Activated naive CD8-positive, alpha-beta T cell treated with anti-CD3 and anti-CD28 coated beads, Interleukin-2, amount 50 U/mL, for 24 hours (primary cell): ENCODE measurements around the gene SLC6A19.

ENCODE experiments used
- ATAC-seq: fragments of 150-1000 bp; cut with Tn5 transposase; one replicate; pipeline ENCODE4 v1.10.0; 2021
- DNase-seq: peaks from one replicate; pipeline ENCODE4 v3.0.0; 2021
- H3K27ac Mint-ChIP-seq: one replicate; pipeline ENCODE4 v1.8.0; 2021; ENCODE audit warnings: mild to moderate bottlenecking, mixed read lengths
- H3K27me3 Mint-ChIP-seq: one replicate; pipeline ENCODE4 v1.8.0; 2021; ENCODE audit warnings: mixed read lengths
- H3K36me3 Mint-ChIP-seq: one replicate; pipeline ENCODE4 v1.8.0; 2021; ENCODE audit warnings: low read depth, mixed read lengths
- H3K4me1 Mint-ChIP-seq: one replicate; pipeline ENCODE4 v1.8.0; 2021; ENCODE audit warnings: mixed read lengths
- H3K4me3 Mint-ChIP-seq: one replicate; pipeline ENCODE4 v1.8.0; 2021; ENCODE audit warnings: mild to moderate bottlenecking, moderate library complexity, mixed read lengths
- H3K9me3 Mint-ChIP-seq: one replicate; pipeline ENCODE4 v1.8.0; 2021; ENCODE audit warnings: mixed read lengths

Gene SLC6A19

GRCh38 chr5:1239505-1240251, 38.3 kb downstream of the SLC6A19 start:
- Mint-ChIP-seq H3K36me3 (peaks cover 2% of the 10 kb centered on the region), H3K4me3 (no peak overlapping the region), H3K27me3 (no peaks in the 10 kb centered on the region), H3K27ac (no peak overlapping the region), H3K4me1 (no peaks in the 10 kb centered on the region), H3K9me3 (peaks cover 6% of the 10 kb centered on the region)
- DNase-seq (no peak), ATAC-seq (no peak)

DNA sequence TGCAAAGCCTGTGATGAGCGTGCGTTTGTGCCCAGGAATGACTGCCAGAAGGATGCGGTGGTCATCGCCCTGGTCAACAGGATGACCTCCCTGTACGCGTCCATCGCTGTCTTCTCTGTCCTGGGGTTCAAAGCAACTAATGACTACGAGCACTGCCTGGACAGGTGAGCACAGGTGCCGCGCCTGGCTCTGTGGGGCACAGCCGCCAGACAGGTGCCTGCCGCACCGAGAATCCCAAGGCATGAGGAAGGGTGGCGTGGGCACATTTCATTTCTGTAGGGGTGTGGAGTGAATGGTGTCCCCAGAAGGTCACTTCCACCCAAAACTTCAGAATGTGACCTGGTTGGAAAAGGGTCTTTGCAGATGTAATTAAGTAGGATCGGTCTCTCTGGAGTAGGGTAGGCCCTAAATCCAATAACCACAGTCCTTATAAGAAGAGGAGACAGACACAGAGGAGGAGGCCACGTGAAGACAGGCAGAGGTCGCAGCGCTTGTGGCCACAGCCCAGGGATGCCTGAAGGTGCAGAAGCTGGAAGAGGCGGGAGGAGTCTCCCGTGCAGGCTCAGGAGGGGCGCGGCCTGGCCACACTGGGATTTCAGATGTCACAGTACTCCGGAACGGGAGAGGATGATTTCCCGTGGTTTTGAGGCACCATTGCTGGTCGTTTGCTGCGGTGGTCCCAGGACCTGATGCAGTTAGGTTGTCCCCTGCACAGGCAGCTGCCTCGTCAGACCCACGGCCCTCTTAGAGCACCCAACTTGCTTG, 39.3 kb downstream of the SLC6A19 start:
- no peak for DNase-seq
- Mint-ChIP-seq H3K4me1 (no peaks in the 10 kb centered on the region), H3K27ac (no peak overlapping the region), H3K36me3 (peaks cover 2% of the 10 kb centered on the region), H3K27me3 (no peaks in the 10 kb centered on the region), H3K4me3 (no peak overlapping the region), H3K9me3 (peaks cover 5% of the 10 kb centered on the region)
- ATAC-seq, result no peak

DNA sequence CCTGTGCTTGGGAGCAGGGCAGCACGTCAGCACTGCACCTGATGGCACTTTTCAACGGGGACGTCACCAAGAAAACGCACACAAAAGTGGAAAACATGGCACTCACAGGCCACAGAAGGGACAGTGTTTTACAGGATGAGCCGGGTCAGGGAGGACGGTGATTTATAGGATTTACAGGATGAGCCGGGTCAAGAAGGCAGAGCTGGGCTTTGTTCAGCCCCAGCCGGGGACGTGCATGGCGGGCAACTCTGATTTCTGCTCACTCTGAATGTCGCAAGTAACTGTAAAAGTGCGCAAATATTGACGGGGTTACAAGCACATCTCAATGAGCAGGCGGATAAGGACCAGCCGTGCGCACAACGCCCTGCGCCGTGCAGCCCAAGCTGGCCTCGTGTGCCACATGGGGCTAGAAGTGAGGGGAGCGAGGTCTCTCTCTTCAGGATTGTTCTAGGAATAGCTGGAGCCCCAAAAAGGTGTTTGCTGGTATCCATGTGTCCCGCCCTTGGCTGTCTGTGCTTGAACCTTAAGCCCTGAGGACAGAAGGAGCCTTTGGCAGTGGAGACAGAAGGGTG, 40.2 kb downstream of the SLC6A19 start:
- no peaks in the 10 kb centered on the region for H3K4me1 Mint-ChIP-seq
- ATAC-seq (no peak), DNase-seq (no peak)
- H3K4me3 Mint-ChIP-seq, result no peak overlapping the region
- no peak overlapping the region for H3K27ac Mint-ChIP-seq
- H3K27me3 Mint-ChIP-seq, result peaks cover 2% of the 10 kb centered on the region
- no peaks in the 10 kb centered on the region for H3K36me3 Mint-ChIP-seq
- H3K9me3 Mint-ChIP-seq, result no peaks in the 10 kb centered on the region

DNA sequence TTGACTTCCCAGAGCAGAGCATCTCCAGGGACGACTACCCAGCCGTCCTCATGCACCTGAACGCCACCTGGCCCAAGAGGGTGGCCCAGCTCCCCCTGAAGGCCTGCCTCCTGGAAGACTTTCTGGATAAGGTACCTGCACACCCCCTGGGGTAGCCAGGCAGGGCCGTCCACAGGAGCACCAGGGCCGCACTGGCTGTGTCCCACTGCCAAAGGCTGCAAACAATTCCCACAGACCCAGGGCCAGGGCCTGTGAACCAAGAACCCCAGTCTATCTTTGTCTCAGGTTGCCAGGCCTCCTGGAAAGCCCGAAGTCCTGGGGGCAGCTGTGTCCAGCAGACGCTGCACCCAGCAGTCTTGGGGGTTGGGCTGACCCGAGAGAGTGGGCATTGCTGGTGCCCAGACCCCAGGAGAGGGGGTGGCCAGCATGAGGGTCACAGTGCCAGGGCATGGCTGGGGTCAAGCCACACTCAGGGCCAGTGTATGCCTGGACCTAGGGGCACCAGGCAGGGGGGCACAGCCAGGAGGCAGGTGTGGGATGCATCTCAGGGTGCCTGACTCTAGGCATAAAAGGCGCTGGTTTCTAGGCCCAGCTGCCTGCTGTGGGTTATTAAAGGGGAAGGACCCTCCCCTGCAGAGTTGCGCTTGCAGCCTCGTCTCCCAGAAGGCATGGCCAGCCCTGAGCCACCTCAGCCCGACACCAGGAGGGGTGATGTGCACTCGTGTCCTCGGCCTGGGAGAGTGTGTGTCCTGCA, 41.5 kb downstream of the SLC6A19 start:
- Mint-ChIP-seq H3K27me3 (peaks cover 6% of the 10 kb centered on the region), H3K4me1 (no peaks in the 10 kb centered on the region), H3K4me3 (no peak overlapping the region), H3K36me3 (no peaks in the 10 kb centered on the region), H3K27ac (no peak overlapping the region), H3K9me3 (no peaks in the 10 kb centered on the region)
- DNase-seq, result no peak
- no peak for ATAC-seq

DNA sequence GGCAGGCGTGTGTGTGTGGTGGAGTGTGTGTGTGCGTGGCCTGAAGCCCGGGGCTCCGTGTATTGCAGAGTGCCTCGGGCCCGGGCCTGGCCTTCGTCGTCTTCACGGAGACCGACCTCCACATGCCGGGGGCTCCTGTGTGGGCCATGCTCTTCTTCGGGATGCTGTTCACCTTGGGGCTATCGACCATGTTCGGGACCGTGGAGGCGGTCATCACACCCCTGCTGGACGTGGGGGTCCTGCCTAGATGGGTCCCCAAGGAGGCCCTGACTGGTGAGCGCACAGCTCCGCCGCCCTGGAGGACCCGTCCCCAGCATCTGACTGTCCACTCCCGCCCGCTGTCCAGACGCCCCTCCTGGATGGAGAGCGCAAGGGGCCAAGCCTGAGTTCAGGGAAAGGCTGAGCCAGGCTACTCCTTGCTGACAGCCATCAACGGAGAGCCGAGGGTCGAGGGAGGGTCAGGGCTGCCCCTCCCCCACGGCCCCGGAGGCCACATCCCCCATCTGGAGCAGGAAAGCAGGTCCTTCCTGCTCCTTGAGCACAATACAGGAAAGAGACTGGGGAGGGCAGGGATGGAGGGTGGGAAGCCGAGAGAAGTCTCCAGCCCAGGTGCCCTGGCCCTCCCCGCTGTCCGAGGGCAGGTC, 42.2 kb downstream of the SLC6A19 start:
- DNase-seq, result no peak
- no peaks in the 10 kb centered on the region for H3K4me1 Mint-ChIP-seq
- H3K27me3 Mint-ChIP-seq, result peaks cover 6% of the 10 kb centered on the region
- no peak for ATAC-seq
- H3K4me3 Mint-ChIP-seq, result no peak overlapping the region
- no peak overlapping the region for H3K27ac Mint-ChIP-seq
- H3K36me3 Mint-ChIP-seq, result no peaks in the 10 kb centered on the region
- H3K9me3 Mint-ChIP-seq, result no peaks in the 10 kb centered on the region

- no peak for ATAC-seq
- Mint-ChIP-seq H3K27ac (no peak overlapping the region), H3K4me3 (no peak overlapping the region), H3K4me1 (no peaks in the 10 kb centered on the region), H3K36me3 (no peaks in the 10 kb centered on the region), H3K9me3 (no peaks in the 10 kb centered on the region), H3K27me3 (peaks cover 6% of the 10 kb centered on the region)
- DNase-seq, result no peak
Measured at GRCh38 chr5:1244255-1244654, 42.9 kb downstream of the SLC6A19 start.

- DNase-seq, result no peak
- H3K4me1 Mint-ChIP-seq, result no peaks in the 10 kb centered on the region
- no peak overlapping the region for H3K27ac Mint-ChIP-seq
- H3K36me3 Mint-ChIP-seq, result no peaks in the 10 kb centered on the region
- peaks cover 6% of the 10 kb centered on the region for H3K27me3 Mint-ChIP-seq
- H3K9me3 Mint-ChIP-seq, result no peaks in the 10 kb centered on the region
- ATAC-seq, result no peak
- H3K4me3 Mint-ChIP-seq, result no peak overlapping the region
Measured at GRCh38 chr5:1244976-1245375, 43.6 kb downstream of the SLC6A19 start.

DNA sequence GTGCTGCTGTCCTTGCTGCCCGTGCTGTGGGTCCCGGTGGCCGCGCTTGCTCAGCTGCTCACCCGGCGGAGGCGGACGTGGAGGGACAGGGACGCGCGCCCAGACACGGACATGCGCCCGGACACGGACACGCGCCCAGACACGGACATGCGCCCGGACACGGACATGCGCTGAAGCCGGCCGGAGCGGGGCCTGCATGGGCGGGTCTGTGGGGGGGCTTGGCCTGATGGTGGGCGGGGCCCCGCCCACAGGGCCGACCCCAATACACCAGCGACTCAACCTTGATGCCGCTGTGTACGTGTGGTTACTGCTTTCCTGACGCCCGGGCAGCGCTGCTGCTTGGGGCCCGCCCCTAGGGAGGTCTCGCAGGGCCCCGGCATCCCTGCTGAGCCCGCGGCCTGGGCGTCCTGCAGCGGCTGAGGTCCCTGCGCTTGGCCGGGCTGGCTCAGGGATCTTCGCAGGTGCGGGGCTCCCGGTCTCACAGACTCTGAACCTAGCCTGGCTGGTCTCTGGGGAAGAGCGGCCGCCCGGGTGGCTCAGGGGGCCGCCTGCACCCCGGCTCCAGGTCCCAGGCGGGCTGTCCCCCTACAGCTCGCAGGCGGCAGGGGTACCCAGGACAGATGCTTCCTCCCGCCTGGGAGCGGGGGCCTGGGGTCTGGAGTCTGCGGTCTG, 44.6 kb downstream of the SLC6A19 start:
- Mint-ChIP-seq H3K4me1 (no peaks in the 10 kb centered on the region), H3K27ac (no peak overlapping the region)

DNA sequence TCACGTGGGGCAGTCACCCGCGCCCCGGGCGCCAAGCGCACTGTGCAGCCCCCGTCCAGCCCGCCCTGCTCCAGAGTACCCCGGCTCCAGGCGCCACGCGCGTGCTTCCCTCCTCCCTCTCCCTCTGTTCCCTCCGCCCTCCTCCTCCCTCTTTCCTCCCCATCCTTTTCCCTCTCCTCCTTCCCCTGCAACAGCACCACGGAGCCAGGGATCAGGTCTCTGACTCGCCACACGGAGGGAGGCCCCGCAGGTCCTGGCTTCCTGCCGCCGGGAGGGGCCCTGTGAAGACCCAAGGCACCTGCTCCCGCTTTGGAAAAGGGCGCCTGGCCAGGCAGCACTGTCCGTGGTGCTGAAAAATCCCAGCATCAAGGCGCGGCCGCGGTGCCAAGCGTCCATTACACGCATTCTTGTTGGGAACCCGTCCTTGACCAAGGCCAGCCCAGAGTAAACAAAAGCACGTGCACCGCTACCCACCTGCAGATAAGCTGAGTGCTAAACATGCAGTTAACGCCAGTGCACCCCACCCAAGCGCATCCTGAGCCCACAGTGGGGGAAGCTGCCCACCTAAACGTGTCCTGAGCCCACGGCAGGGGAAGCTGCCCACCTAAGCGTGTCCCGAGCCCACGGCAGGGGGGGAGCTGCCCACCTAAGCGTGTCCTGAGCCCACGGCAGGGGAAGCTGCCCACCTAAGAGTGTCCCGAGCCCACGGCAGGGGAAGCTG, 45.5 kb downstream of the SLC6A19 start:
- ATAC-seq (no peak), DNase-seq (peak; percentile 27)
- Mint-ChIP-seq H3K4me1 (no peaks in the 10 kb centered on the region), H3K27me3 (peaks cover 6% of the 10 kb centered on the region), H3K9me3 (no peaks in the 10 kb centered on the region), H3K36me3 (no peaks in the 10 kb centered on the region), H3K27ac (no peak overlapping the region), H3K4me3 (no peak overlapping the region)

More for the DNA sequence above, 44.6 kb downstream of the SLC6A19 start:
- Mint-ChIP-seq H3K4me3 (no peak overlapping the region), H3K36me3 (no peaks in the 10 kb centered on the region), H3K27me3 (peaks cover 6% of the 10 kb centered on the region), H3K9me3 (no peaks in the 10 kb centered on the region)
- DNase-seq (no peak), ATAC-seq (no peak)

GRCh38 chr5:1247811-1248210, 46.4 kb downstream of the SLC6A19 start:
- no peaks in the 10 kb centered on the region for H3K4me1 Mint-ChIP-seq

GRCh38 chr5:1249366-1250280, 48.2 kb downstream of the SLC6A19 start:
- ATAC-seq (no peak), DNase-seq (no peak)
- Mint-ChIP-seq H3K27ac (no peak overlapping the region), H3K36me3 (no peaks in the 10 kb centered on the region), H3K4me3 (no peak overlapping the region), H3K27me3 (peaks cover 6% of the 10 kb centered on the region), H3K4me1 (peaks cover 2% of the 10 kb centered on the region), H3K9me3 (no peaks in the 10 kb centered on the region)

More at GRCh38 chr5:1247811-1248210, 46.4 kb downstream of the SLC6A19 start:
- Mint-ChIP-seq H3K4me3 (no peak overlapping the region), H3K9me3 (no peaks in the 10 kb centered on the region), H3K27ac (no peak overlapping the region), H3K27me3 (peaks cover 6% of the 10 kb centered on the region), H3K36me3 (no peaks in the 10 kb centered on the region)
- ATAC-seq (no peak), DNase-seq (no peak)

GRCh38 chr5:1251678-1252580, 50.5 kb downstream of the SLC6A19 start:
- no peaks in the 10 kb centered on the region for H3K36me3 Mint-ChIP-seq
- DNase-seq, result no peak
- peaks cover 4% of the 10 kb centered on the region for H3K27me3 Mint-ChIP-seq
- no peaks in the 10 kb centered on the region for H3K9me3 Mint-ChIP-seq
- ATAC-seq, result no peak
- no peak overlapping the region for H3K4me3 Mint-ChIP-seq
- H3K27ac Mint-ChIP-seq, result no peak overlapping the region
- H3K4me1 Mint-ChIP-seq, result peaks cover 13% of the 10 kb centered on the region
